Measurements from ENCODE around the gene KIAA1958. TPM values are rescaled to one million over a fixed set of nuclear protein-coding genes. Genes with fewer than 3 reads are reported as not detected.
"Not testable (repeated sequence)": the region's sequence is repeated elsewhere in the genome, so short reads cannot be mapped to it uniquely, and the experiment has no call there.

KIAA1958 gene
- total RNA-seq, 6 experiments from 2014 or later: 3.5 to 9.7 (median 4.5) TPM

GRCh38 chr9:112663681-112664080 is 177.1 kb downstream of the KIAA1958 start:
- Mint-ChIP-seq H3K4me1 (ENCODE audit: low read depth) (peaks cover 18% of the 10 kb centered on the region), H3K36me3 (ENCODE audit: low read depth) (no peaks in the 10 kb centered on the region; the same call in 1 of the 2 replicates), H3K27ac (no peak overlapping the region), H3K9me3 (no peaks in the 10 kb centered on the region), H3K27me3 (ENCODE audit: insufficient read depth) (no peaks in the 10 kb centered on the region; the same call in 1 of the 2 replicates), H3K4me3 (no peak overlapping the region)
- TF ChIP-seq CTCF (IDR thresholded peaks at IDR 0.05): no peak
- no peak for DNase-seq

- no peak for TF ChIP-seq CTCF (IDR thresholded peaks at IDR 0.05)
- Mint-ChIP-seq H3K27me3 (ENCODE audit: insufficient read depth) (no peaks in the 10 kb centered on the region; the same call in 1 of the 2 replicates), H3K4me3 (no peak overlapping the region)
Measured at GRCh38 chr9:112664531-112664930, 177.9 kb downstream of the KIAA1958 start.

GRCh38 chr9:112665347-112665746 is 178.7 kb downstream of the KIAA1958 start:
- Mint-ChIP-seq H3K9me3 (no peaks in the 10 kb centered on the region), H3K4me3 (no peak overlapping the region), H3K27me3 (ENCODE audit: insufficient read depth) (no peaks in the 10 kb centered on the region), H3K36me3 (ENCODE audit: low read depth) (no peaks in the 10 kb centered on the region; the same call in 1 of the 2 replicates), H3K27ac (no peak overlapping the region), H3K4me1 (ENCODE audit: low read depth) (peaks cover 23% of the 10 kb centered on the region)
- peak; percentile 10 for DNase-seq
- TF ChIP-seq CTCF (IDR thresholded peaks at IDR 0.05): peak; percentile 73

More at GRCh38 chr9:112664531-112664930, 177.9 kb downstream of the KIAA1958 start:
- no peak overlapping the region for H3K27ac Mint-ChIP-seq
- H3K9me3 Mint-ChIP-seq: no peaks in the 10 kb centered on the region
- DNase-seq: no peak
- H3K36me3 Mint-ChIP-seq (ENCODE audit: low read depth): no peaks in the 10 kb centered on the region; the same call in 1 of the 2 replicates
- H3K4me1 Mint-ChIP-seq (ENCODE audit: low read depth): peaks cover 23% of the 10 kb centered on the region

GRCh38 chr9:112669326-112669725 is 182.7 kb downstream of the KIAA1958 start:
- no peak for TF ChIP-seq CTCF (IDR thresholded peaks at IDR 0.05)
- H3K27me3 Mint-ChIP-seq (ENCODE audit: insufficient read depth): no peaks in the 10 kb centered on the region
- H3K27ac Mint-ChIP-seq: no peak overlapping the region
- no peaks in the 10 kb centered on the region for H3K36me3 Mint-ChIP-seq (ENCODE audit: low read depth)
- peaks cover 16% of the 10 kb centered on the region for H3K4me1 Mint-ChIP-seq (ENCODE audit: low read depth)
- no peaks in the 10 kb centered on the region for H3K9me3 Mint-ChIP-seq
- no peak for DNase-seq
- no peak overlapping the region for H3K4me3 Mint-ChIP-seq

- 0 out of 2 replicates have a peak, but pooled peaks cover 6% of the 10 kb centered on the region for H3K4me1 Mint-ChIP-seq (ENCODE audit: low read depth)
- H3K4me3 Mint-ChIP-seq: no peak overlapping the region
- H3K27me3 Mint-ChIP-seq (ENCODE audit: insufficient read depth): no peaks in the 10 kb centered on the region; the same call in 1 of the 2 replicates
- DNase-seq: no peak
- H3K9me3 Mint-ChIP-seq: no peaks in the 10 kb centered on the region
- H3K27ac Mint-ChIP-seq: no peak overlapping the region
- no peak for TF ChIP-seq CTCF (IDR thresholded peaks at IDR 0.05)
- no peaks in the 10 kb centered on the region for H3K36me3 Mint-ChIP-seq (ENCODE audit: low read depth)
Measured at GRCh38 chr9:112670991-112671625, 184.5 kb downstream of the KIAA1958 start.

GRCh38 chr9:112673221-112673620 is 186.6 kb downstream of the KIAA1958 start:
- not testable (repeated sequence) for H3K27ac Mint-ChIP-seq; H3K4me3 Mint-ChIP-seq; H3K4me1 Mint-ChIP-seq (ENCODE audit: low read depth); H3K36me3 Mint-ChIP-seq (ENCODE audit: low read depth); H3K9me3 Mint-ChIP-seq; H3K27me3 Mint-ChIP-seq (ENCODE audit: insufficient read depth); DNase-seq

Measured in HFFc6 (cell line).